Testis (tissue), 3 donors: Measurements from ENCODE around the gene DNMT3L. TPM values are rescaled to one million over a fixed set of nuclear protein-coding genes. Genes with fewer than 3 reads are reported as not detected.
A peak's percentile ranks its signal among the peaks of the same experiment; 100 is the strongest.
"Not testable (repeated sequence)": the region's sequence is repeated elsewhere in the genome, so short reads cannot be mapped to it uniquely, and the experiment has no call there.

ENCODE experiments used
- DNase-seq: peaks from one replicate; pipeline ENCODE4 v3.0.0-alpha.2; 2019
- H3K27ac ChIP-seq, 2 donors: fragments of 200-600 bp; sonication (generic); one replicate each; pipeline ENCODE4 v1.5.1; 2019
- H3K27me3 ChIP-seq: fragments of 200-600 bp; sonication (generic); one replicate; pipeline ENCODE4 v1.5.1; 2019
- H3K36me3 ChIP-seq: fragments of 200-600 bp; sonication (generic); one replicate; pipeline ENCODE4 v1.5.1; 2017; ENCODE audit warnings: low read depth; ENCODE audit errors: missing control alignments
- H3K4me1 ChIP-seq: fragments of 200-600 bp; sonication (generic); one replicate; pipeline ENCODE4 v1.5.1; 2019
- H3K4me3 ChIP-seq, 2 donors: fragments of 200-600 bp; sonication (generic); one replicate each; pipeline ENCODE4 v1.5.1; 2017 to 2019
- H3K9me3 ChIP-seq: fragments of 200-600 bp; sonication (generic); one replicate; pipeline ENCODE4 v1.5.1; 2017
- CTCF ChIP-seq, 3 experiments: fragments of 450-650 bp in 2 of 3; fragments of 200-600 bp in 1 of 3; sonication (generic) in 1 of 3; IDR thresholded peaks; one replicate each; pipeline ENCODE4 v1.5.1; 2016 to 2019; ENCODE audit warnings: antibody characterized with exemption in 3 of 3, mild to moderate bottlenecking in 2 of 3, moderate library complexity in 1 of 3
- POLR2A ChIP-seq: fragments of 450-650 bp; IDR thresholded peaks from one replicate; pipeline ENCODE4 v1.6.1; 2017; ENCODE audit warnings: antibody characterized with exemption, mild to moderate bottlenecking, moderate library complexity
- WGBS, 2 donors: methylation state at CpG; one replicate each; pipeline ENCODE4 v1.1.5; 2018; 5-methylcytosine and 5-hydroxymethylcytosine counted together
- intact Hi-C: fragments of 100-400 bp; cut with DNase I; formaldehyde crosslinking; loops from one replicate; pipeline ENCODE4 v1.15.1; 2023; ENCODE audit warnings: low total_unique reads
- polyA plus RNA-seq: library from polyadenylated mRNA; stranded (reverse); fragments of 350-450 nt; fragmentation: Illumina TruSeq; extraction: RNeasy Lipid Tissue Mini Kit (QIAGEN cat#74804); gene quantifications from one replicate; pipeline ENCODE4 v1.2.3, GENCODE V29; 2014; ENCODE audit warnings: low read depth, low replicate concordance; ENCODE audit not compliant: insufficient read depth
- total RNA-seq, 2 donors: library from RNA; depleted of rRNA; stranded (reverse); fragments of >200 nt; gene quantifications; one replicate each; pipeline ENCODE4 v1.2.3, GENCODE V29; 2016

The DNMT3L gene
- total and polyA plus RNA-seq, 3 donors from 2014 or later: 0.24 to 0.87 (median 0.71) TPM

- WGBS, 2 donors: 39 to 43% methylated on average over 16 to 33 of the region's 56 CpGs
Observed at GRCh38 chr21:44285138-44285992, 23.7 kb upstream of the DNMT3L start, which contains the start of gene AIRE. Gene AIRE, plus strand, starts transcription at chr21:44285876. Its CDS starts 131 bp downstream, at chr21:44286007.

GRCh38 chr21:44283948-44284347 is 22.3 kb upstream of the DNMT3L start:
- DNase-seq: no peak
- WGBS, 2 donors: 88 to 90% methylated on average over 11 of the region's 11 CpGs
- intact Hi-C loops: no loop called here
- Histone ChIP-seq H3K9me3 (no peaks in the 10 kb centered on the region), H3K27ac (no peak overlapping the region), H3K36me3 (no peaks in the 10 kb centered on the region), H3K4me1 (peaks cover 4% of the 10 kb centered on the region), H3K27me3 (no peaks in the 10 kb centered on the region), H3K4me3 (no peak overlapping the region)
- TF ChIP-seq CTCF (IDR thresholded peaks at IDR 0.05) (no peak), POLR2A (no peak)

More at GRCh38 chr21:44285138-44285992, 23.7 kb upstream of the DNMT3L start, which contains the start of gene AIRE:
- no peak for DNase-seq
- H3K27ac ChIP-seq: no peak within 1 kb of the TSS
- intact Hi-C loops: no loop called here
- no peaks in the 10 kb centered on the region for H3K9me3 ChIP-seq
- TF ChIP-seq CTCF (IDR thresholded peaks at IDR 0.05): no peak
- TF ChIP-seq POLR2A: no peak
- H3K4me1 ChIP-seq: peaks cover 4% of the 10 kb centered on the region
- no peaks in the 10 kb centered on the region for H3K27me3 ChIP-seq
- H3K36me3 ChIP-seq: no peaks in the 10 kb centered on the region
- H3K4me3 ChIP-seq: peak within 1 kb of the TSS in 1 of 2 donors; percentile 43

GRCh38 chr21:44283211-44283785 is 21.6 kb upstream of the DNMT3L start:
- 72 to 73% methylated on average over 11 of the region's 11 CpGs for WGBS, 2 donors
- H3K36me3 ChIP-seq, intact Hi-C loops, H3K9me3 ChIP-seq, H3K27ac ChIP-seq, H3K4me1 ChIP-seq, DNase-seq, H3K4me3 ChIP-seq, H3K27me3 ChIP-seq: not testable (repeated sequence)

GRCh38 chr21:44282370-44282769 is 20.7 kb upstream of the DNMT3L start:
- Histone ChIP-seq H3K36me3 (no peaks in the 10 kb centered on the region), H3K27me3 (no peaks in the 10 kb centered on the region), H3K9me3 (no peaks in the 10 kb centered on the region), H3K27ac (no peak overlapping the region), H3K4me3 (no peak overlapping the region), H3K4me1 (peaks cover 4% of the 10 kb centered on the region)
- DNase-seq: no peak
- 91 to 93% methylated on average over 4 to 9 of the region's 9 CpGs for WGBS, 2 donors
- intact Hi-C loops: no loop called here
- no peak for TF ChIP-seq CTCF (IDR thresholded peaks at IDR 0.05)
- TF ChIP-seq POLR2A: no peak

GRCh38 chr21:44281801-44282200 is 20.1 kb upstream of the DNMT3L start:
- Histone ChIP-seq H3K4me1 (peaks cover 4% of the 10 kb centered on the region), H3K27ac (no peak overlapping the region), H3K9me3 (no peaks in the 10 kb centered on the region), H3K4me3 (no peak overlapping the region), H3K36me3 (no peaks in the 10 kb centered on the region), H3K27me3 (no peaks in the 10 kb centered on the region)
- intact Hi-C loops: no loop called here
- TF ChIP-seq CTCF (IDR thresholded peaks at IDR 0.05): no peak
- 95 to 97% methylated on average over 8 to 9 of the region's 9 CpGs for whole genome bisulfite sequencing, 2 donors
- DNase-seq: no peak
